WTC11 (cell line): Measurements from ENCODE around the gene ELAC2. TPM values are rescaled to one million over a fixed set of nuclear protein-coding genes. Genes with fewer than 3 reads are reported as not detected.

Experiments
- ATAC-seq: fragments of 200-7000 bp; cut with Tn5 transposase; 2 replicates; pipeline ENCODE4 v1.10.0; 2021; ENCODE audit warnings: mild to moderate bottlenecking, moderate library complexity
- CTCF ChIA-PET: fragments of 300-600 bp; sonication (Branson Sonifier 250); formaldehyde crosslinking; loops from one replicate; lab custom pipeline; 2021; ENCODE audit warnings: antibody characterized with exemption; lab: Charles Lee
- POLR2A ChIA-PET: fragments of 350-600 bp; sonication (Branson Sonifier 250); formaldehyde crosslinking; loops from one replicate; lab custom pipeline; 2021; ENCODE audit warnings: antibody characterized with exemption; lab: Charles Lee
- DNase-seq: peaks from one replicate; pipeline ENCODE4 v3.0.0; 2021; ENCODE audit warnings: low spot score
- H3K27ac Mint-ChIP-seq: 2 replicates; pipeline ENCODE4 v1.8.0; 2021; ENCODE audit warnings: mixed read lengths
- H3K27me3 Mint-ChIP-seq: 2 replicates; pipeline ENCODE4 v1.8.0; 2021; ENCODE audit warnings: low read depth, mild to moderate bottlenecking, moderate library complexity, mixed read lengths
- H3K36me3 Mint-ChIP-seq: 2 replicates; pipeline ENCODE4 v1.8.0; 2021; ENCODE audit warnings: mixed read lengths
- H3K4me1 Mint-ChIP-seq: 2 replicates; pipeline ENCODE4 v1.8.0; 2022; ENCODE audit warnings: mixed read lengths
- H3K4me3 Mint-ChIP-seq: 2 replicates; pipeline ENCODE4 v1.8.0; 2021; ENCODE audit warnings: mild to moderate bottlenecking, moderate library complexity, mixed read lengths
- H3K9me3 Mint-ChIP-seq: 2 replicates; pipeline ENCODE4 v1.8.0; 2021; ENCODE audit warnings: mixed read lengths
- ELF4 ChIP-seq: sonication (generic); formaldehyde crosslinking; IDR thresholded peaks from 2 replicates; pipeline ENCODE4 v1.8.1; 2022; ENCODE audit warnings: low read depth, mild to moderate bottlenecking, moderate library complexity, missing genetic modification reagents
- ESRRA ChIP-seq: sonication (generic); formaldehyde crosslinking; IDR thresholded peaks from 2 replicates; pipeline ENCODE4 v1.8.1; 2022; ENCODE audit warnings: mild to moderate bottlenecking, missing genetic modification reagents, borderline replicate concordance
- FOXP1 ChIP-seq: sonication (generic); formaldehyde crosslinking; IDR thresholded peaks from 2 replicates; pipeline ENCODE4 v1.8.0; 2022; ENCODE audit warnings: missing genetic modification reagents, mild to moderate bottlenecking, moderate library complexity, borderline replicate concordance
- GTF2I ChIP-seq: fragments of 250-450 bp; sonication (Bioruptor Pico); conservative IDR thresholded peaks from 2 replicates; pipeline ENCODE4 v1.4.0; 2021; ENCODE audit warnings: mild to moderate bottlenecking
- JAZF1 ChIP-seq: fragments of 250-450 bp; sonication (Bioruptor Pico); IDR thresholded peaks from 2 replicates; pipeline ENCODE4 v1.9.0; 2021; ENCODE audit warnings: moderate library complexity, mild to moderate bottlenecking, inconsistent platforms
- JUN ChIP-seq: sonication (generic); formaldehyde crosslinking; IDR thresholded peaks from 2 replicates; pipeline ENCODE4 v1.8.0; 2023; ENCODE audit warnings: mild to moderate bottlenecking, missing genetic modification reagents
- RELA ChIP-seq: sonication (generic); formaldehyde crosslinking; IDR thresholded peaks from 2 replicates; pipeline ENCODE4 v1.8.1; 2022; ENCODE audit warnings: missing genetic modification reagents, mild to moderate bottlenecking, borderline replicate concordance
- SMAD3 ChIP-seq: sonication (generic); formaldehyde crosslinking; IDR thresholded peaks from 2 replicates; pipeline ENCODE4 v1.8.0; 2022; ENCODE audit warnings: missing genetic modification reagents, mild to moderate bottlenecking, borderline replicate concordance
- SP1 ChIP-seq: sonication (generic); formaldehyde crosslinking; conservative IDR thresholded peaks from 2 replicates; pipeline ENCODE4 v1.8.1; 2022; ENCODE audit warnings: missing genetic modification reagents
- ZNF121 ChIP-seq: sonication (generic); formaldehyde crosslinking; IDR thresholded peaks from 2 replicates; pipeline ENCODE4 v1.8.0; 2023; ENCODE audit warnings: missing genetic modification reagents
- ZNF138 ChIP-seq: sonication (generic); formaldehyde crosslinking; conservative IDR thresholded peaks from 2 replicates; pipeline ENCODE4 v1.8.1; 2022; ENCODE audit warnings: mild to moderate bottlenecking, moderate library complexity, missing genetic modification reagents
- ZNF232 ChIP-seq: sonication (generic); formaldehyde crosslinking; IDR thresholded peaks from 2 replicates; pipeline ENCODE4 v1.8.0; 2022; ENCODE audit warnings: mild to moderate bottlenecking, missing genetic modification reagents
- ZNF671 ChIP-seq: fragments of 250-450 bp; sonication (Bioruptor Pico); IDR thresholded peaks from 2 replicates; pipeline ENCODE4 v1.8.0; 2021; ENCODE audit warnings: mild to moderate bottlenecking
- total RNA-seq: library from RNA; stranded (reverse); gene quantifications from 3 replicates; pipeline ENCODE4 v1.2.3, GENCODE V29; 2021
- TF ChIP-seq, protein P1 (sequence below): sonication (generic); formaldehyde crosslinking; IDR thresholded peaks from 2 replicates; pipeline ENCODE4 v1.8.1; 2023; ENCODE audit warnings: mild to moderate bottlenecking, moderate library complexity, missing genetic modification reagents
- TF ChIP-seq, protein P2 (sequence below): sonication (generic); formaldehyde crosslinking; IDR thresholded peaks from 2 replicates; pipeline ENCODE4 v1.8.0; 2022; ENCODE audit warnings: mild to moderate bottlenecking, missing genetic modification reagents
- TF ChIP-seq, protein P3 (sequence below): sonication (generic); formaldehyde crosslinking; IDR thresholded peaks from 2 replicates; pipeline ENCODE4 v1.8.0; 2022; ENCODE audit warnings: mild to moderate bottlenecking, missing genetic modification reagents
- TF ChIP-seq, protein P4 (sequence below): sonication (generic); formaldehyde crosslinking; IDR thresholded peaks from 2 replicates; pipeline ENCODE4 v1.8.0; 2023; ENCODE audit warnings: missing genetic modification reagents, mild to moderate bottlenecking, borderline replicate concordance
- TF ChIP-seq, protein P5 (sequence below): fragments of 250-450 bp; sonication (Bioruptor Pico); IDR thresholded peaks from 2 replicates; pipeline ENCODE4 v1.9.0; 2021; ENCODE audit warnings: mild to moderate bottlenecking, borderline replicate concordance
- TF ChIP-seq, protein P6 (sequence below): sonication (generic); formaldehyde crosslinking; IDR thresholded peaks from 2 replicates; pipeline ENCODE4 v1.8.1; 2022; ENCODE audit warnings: low read depth, missing genetic modification reagents, borderline replicate concordance
- TF ChIP-seq, protein P7 (sequence below): sonication (generic); formaldehyde crosslinking; IDR thresholded peaks from 2 replicates; pipeline ENCODE4 v1.8.0; 2023; ENCODE audit warnings: mild to moderate bottlenecking, missing genetic modification reagents

ELAC2 gene
- total RNA-seq, 1 experiment from 2014 or later: 86.9 TPM

DNA sequence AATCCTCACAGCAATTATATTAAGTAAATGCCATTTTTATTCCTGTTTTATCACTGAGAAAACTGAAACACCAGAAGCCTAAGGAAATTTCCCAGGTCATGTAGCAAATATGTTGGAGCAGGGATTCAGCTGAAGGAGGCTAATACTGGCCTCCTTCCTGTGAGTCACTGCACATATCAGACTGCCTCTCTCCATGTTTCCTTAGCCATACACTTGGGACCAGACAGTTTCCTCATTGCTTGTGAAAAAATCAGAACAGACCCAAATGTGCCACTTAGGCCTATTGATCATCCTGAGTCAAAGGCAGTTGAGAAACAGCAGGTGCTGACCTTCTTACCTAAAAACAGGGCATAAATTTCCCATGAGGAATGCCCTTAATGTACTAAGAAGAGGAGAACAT lies 18.9 kb upstream of the ELAC2 start:
- Mint-ChIP-seq H3K4me3 (no peak overlapping the region), H3K27me3 (peaks cover 5% of the 10 kb centered on the region; the same call in 1 of the 2 replicates)
- TF ChIP-seq ELF4 (CRISPR knock-in tag) (no peak), FOXP1 (CRISPR knock-in tag) (no peak), ZNF232 (no peak), ZNF671 (CRISPR knock-in tag) (no peak), SP1 (CRISPR knock-in tag) (no peak), JUN (CRISPR knock-in tag) (no peak), GTF2I (CRISPR knock-in tag) (no peak), JAZF1 (CRISPR knock-in tag) (no peak), RELA (CRISPR knock-in tag) (no peak), ZNF138 (CRISPR knock-in tag) (no peak), SMAD3 (CRISPR knock-in tag) (no peak), ZNF121 (CRISPR knock-in tag) (no peak), ESRRA (no peak)
- TF ChIP-seq, protein P1, sequence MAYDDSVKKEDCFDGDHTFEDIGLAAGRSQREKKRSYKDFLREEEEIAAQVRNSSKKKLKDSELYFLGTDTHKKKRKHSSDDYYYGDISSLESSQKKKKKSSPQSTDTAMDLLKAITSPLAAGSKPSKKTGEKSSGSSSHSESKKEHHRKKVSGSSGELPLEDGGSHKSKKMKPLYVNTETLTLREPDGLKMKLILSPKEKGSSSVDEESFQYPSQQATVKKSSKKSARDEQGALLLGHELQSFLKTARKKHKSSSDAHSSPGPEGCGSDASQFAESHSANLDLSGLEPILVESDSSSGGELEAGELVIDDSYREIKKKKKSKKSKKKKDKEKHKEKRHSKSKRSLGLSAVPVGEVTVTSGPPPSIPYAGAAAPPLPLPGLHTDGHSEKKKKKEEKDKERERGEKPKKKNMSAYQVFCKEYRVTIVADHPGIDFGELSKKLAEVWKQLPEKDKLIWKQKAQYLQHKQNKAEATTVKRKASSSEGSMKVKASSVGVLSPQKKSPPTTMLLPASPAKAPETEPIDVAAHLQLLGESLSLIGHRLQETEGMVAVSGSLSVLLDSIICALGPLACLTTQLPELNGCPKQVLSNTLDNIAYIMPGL (CRISPR knock-in tag): no peak
- TF ChIP-seq, protein P2, sequence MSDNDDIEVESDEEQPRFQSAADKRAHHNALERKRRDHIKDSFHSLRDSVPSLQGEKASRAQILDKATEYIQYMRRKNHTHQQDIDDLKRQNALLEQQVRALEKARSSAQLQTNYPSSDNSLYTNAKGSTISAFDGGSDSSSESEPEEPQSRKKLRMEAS (CRISPR knock-in tag): no peak
- TF ChIP-seq, protein P3, sequence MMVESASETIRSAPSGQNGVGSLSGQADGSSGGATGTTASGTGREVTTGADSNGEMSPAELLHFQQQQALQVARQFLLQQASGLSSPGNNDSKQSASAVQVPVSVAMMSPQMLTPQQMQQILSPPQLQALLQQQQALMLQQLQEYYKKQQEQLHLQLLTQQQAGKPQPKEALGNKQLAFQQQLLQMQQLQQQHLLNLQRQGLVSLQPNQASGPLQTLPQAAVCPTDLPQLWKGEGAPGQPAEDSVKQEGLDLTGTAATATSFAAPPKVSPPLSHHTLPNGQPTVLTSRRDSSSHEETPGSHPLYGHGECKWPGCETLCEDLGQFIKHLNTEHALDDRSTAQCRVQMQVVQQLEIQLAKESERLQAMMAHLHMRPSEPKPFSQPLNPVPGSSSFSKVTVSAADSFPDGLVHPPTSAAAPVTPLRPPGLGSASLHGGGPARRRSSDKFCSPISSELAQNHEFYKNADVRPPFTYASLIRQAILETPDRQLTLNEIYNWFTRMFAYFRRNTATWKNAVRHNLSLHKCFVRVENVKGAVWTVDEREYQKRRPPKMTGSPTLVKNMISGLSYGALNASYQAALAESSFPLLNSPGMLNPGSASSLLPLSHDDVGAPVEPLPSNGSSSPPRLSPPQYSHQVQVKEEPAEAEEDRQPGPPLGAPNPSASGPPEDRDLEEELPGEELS (CRISPR knock-in tag): no peak
- TF ChIP-seq, protein P4, sequence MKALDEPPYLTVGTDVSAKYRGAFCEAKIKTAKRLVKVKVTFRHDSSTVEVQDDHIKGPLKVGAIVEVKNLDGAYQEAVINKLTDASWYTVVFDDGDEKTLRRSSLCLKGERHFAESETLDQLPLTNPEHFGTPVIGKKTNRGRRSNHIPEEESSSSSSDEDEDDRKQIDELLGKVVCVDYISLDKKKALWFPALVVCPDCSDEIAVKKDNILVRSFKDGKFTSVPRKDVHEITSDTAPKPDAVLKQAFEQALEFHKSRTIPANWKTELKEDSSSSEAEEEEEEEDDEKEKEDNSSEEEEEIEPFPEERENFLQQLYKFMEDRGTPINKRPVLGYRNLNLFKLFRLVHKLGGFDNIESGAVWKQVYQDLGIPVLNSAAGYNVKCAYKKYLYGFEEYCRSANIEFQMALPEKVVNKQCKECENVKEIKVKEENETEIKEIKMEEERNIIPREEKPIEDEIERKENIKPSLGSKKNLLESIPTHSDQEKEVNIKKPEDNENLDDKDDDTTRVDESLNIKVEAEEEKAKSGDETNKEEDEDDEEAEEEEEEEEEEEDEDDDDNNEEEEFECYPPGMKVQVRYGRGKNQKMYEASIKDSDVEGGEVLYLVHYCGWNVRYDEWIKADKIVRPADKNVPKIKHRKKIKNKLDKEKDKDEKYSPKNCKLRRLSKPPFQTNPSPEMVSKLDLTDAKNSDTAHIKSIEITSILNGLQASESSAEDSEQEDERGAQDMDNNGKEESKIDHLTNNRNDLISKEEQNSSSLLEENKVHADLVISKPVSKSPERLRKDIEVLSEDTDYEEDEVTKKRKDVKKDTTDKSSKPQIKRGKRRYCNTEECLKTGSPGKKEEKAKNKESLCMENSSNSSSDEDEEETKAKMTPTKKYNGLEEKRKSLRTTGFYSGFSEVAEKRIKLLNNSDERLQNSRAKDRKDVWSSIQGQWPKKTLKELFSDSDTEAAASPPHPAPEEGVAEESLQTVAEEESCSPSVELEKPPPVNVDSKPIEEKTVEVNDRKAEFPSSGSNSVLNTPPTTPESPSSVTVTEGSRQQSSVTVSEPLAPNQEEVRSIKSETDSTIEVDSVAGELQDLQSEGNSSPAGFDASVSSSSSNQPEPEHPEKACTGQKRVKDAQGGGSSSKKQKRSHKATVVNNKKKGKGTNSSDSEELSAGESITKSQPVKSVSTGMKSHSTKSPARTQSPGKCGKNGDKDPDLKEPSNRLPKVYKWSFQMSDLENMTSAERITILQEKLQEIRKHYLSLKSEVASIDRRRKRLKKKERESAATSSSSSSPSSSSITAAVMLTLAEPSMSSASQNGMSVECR (CRISPR knock-in tag): no peak
- TF ChIP-seq, protein P5, sequence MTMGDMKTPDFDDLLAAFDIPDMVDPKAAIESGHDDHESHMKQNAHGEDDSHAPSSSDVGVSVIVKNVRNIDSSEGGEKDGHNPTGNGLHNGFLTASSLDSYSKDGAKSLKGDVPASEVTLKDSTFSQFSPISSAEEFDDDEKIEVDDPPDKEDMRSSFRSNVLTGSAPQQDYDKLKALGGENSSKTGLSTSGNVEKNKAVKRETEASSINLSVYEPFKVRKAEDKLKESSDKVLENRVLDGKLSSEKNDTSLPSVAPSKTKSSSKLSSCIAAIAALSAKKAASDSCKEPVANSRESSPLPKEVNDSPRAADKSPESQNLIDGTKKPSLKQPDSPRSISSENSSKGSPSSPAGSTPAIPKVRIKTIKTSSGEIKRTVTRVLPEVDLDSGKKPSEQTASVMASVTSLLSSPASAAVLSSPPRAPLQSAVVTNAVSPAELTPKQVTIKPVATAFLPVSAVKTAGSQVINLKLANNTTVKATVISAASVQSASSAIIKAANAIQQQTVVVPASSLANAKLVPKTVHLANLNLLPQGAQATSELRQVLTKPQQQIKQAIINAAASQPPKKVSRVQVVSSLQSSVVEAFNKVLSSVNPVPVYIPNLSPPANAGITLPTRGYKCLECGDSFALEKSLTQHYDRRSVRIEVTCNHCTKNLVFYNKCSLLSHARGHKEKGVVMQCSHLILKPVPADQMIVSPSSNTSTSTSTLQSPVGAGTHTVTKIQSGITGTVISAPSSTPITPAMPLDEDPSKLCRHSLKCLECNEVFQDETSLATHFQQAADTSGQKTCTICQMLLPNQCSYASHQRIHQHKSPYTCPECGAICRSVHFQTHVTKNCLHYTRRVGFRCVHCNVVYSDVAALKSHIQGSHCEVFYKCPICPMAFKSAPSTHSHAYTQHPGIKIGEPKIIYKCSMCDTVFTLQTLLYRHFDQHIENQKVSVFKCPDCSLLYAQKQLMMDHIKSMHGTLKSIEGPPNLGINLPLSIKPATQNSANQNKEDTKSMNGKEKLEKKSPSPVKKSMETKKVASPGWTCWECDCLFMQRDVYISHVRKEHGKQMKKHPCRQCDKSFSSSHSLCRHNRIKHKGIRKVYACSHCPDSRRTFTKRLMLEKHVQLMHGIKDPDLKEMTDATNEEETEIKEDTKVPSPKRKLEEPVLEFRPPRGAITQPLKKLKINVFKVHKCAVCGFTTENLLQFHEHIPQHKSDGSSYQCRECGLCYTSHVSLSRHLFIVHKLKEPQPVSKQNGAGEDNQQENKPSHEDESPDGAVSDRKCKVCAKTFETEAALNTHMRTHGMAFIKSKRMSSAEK (CRISPR knock-in tag): no peak
- TF ChIP-seq, protein P6, sequence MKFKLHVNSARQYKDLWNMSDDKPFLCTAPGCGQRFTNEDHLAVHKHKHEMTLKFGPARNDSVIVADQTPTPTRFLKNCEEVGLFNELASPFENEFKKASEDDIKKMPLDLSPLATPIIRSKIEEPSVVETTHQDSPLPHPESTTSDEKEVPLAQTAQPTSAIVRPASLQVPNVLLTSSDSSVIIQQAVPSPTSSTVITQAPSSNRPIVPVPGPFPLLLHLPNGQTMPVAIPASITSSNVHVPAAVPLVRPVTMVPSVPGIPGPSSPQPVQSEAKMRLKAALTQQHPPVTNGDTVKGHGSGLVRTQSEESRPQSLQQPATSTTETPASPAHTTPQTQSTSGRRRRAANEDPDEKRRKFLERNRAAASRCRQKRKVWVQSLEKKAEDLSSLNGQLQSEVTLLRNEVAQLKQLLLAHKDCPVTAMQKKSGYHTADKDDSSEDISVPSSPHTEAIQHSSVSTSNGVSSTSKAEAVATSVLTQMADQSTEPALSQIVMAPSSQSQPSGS: no peak
- TF ChIP-seq, protein P7, sequence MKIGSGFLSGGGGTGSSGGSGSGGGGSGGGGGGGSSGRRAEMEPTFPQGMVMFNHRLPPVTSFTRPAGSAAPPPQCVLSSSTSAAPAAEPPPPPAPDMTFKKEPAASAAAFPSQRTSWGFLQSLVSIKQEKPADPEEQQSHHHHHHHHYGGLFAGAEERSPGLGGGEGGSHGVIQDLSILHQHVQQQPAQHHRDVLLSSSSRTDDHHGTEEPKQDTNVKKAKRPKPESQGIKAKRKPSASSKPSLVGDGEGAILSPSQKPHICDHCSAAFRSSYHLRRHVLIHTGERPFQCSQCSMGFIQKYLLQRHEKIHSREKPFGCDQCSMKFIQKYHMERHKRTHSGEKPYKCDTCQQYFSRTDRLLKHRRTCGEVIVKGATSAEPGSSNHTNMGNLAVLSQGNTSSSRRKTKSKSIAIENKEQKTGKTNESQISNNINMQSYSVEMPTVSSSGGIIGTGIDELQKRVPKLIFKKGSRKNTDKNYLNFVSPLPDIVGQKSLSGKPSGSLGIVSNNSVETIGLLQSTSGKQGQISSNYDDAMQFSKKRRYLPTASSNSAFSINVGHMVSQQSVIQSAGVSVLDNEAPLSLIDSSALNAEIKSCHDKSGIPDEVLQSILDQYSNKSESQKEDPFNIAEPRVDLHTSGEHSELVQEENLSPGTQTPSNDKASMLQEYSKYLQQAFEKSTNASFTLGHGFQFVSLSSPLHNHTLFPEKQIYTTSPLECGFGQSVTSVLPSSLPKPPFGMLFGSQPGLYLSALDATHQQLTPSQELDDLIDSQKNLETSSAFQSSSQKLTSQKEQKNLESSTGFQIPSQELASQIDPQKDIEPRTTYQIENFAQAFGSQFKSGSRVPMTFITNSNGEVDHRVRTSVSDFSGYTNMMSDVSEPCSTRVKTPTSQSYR (CRISPR knock-in tag): no peak
- TF ChIP-seq, all 79 proteins: peak for 0
- Mint-ChIP-seq H3K4me1 (peaks cover 4% of the 10 kb centered on the region), H3K36me3 (peaks cover 15% of the 10 kb centered on the region), H3K9me3 (peaks cover 37% of the 10 kb centered on the region), H3K27ac (no peak overlapping the region)
- ATAC-seq (no peak), DNase-seq (no peak)
- POLR2A ChIA-PET: no interaction called here
- CTCF ChIA-PET: no interaction called here
